Hematopoietic multipotent progenitor cell treated with erythropoietin and hydrocortisone succinate and interleukin-3 and kit ligand, for 17 days (in vitro differentiated cells): ENCODE data around the gene ARSB.
A peak's percentile ranks its signal among the peaks of the same experiment; 100 is the strongest.

Experiments
- DNase-seq: peaks from one replicate; pipeline ENCODE4 v3.0.0-alpha.2; 2015; ENCODE audit warnings: low spot score

Gene ARSB

GRCh38 chr5:78985116-78985724 lies at the start of gene ARSB:
Gene ARSB (minus strand): TSS chr5:78985310. CDS start chr5:78985248, 62 bp downstream.
- peak; percentile 22 for DNase-seq

- no peak for DNase-seq
These were observed 47.7 kb upstream of the ARSB start for GRCh38 chr5:79032782-79033181.

- no peak for DNase-seq
These were observed 47.1 kb upstream of the ARSB start for GRCh38 chr5:79032031-79032695.

- DNase-seq: no peak
These were observed 46.4 kb upstream of the ARSB start for GRCh38 chr5:79031485-79031867.

GRCh38 chr5:79030663-79031484 lies 45.8 kb upstream of the ARSB start:
- DNase-seq: no peak

- peak; percentile 56 for DNase-seq
These were observed 40.0 kb upstream of the ARSB start for GRCh38 chr5:79025054-79025472.

- no peak for DNase-seq
These were observed 38.8 kb upstream of the ARSB start for GRCh38 chr5:79023947-79024346.

- DNase-seq: no peak
These were observed 38.2 kb upstream of the ARSB start for GRCh38 chr5:79023348-79023747.

- DNase-seq: no peak
These were observed 37.7 kb upstream of the ARSB start for GRCh38 chr5:79022771-79023170.

- no peak for DNase-seq
These were observed 36.6 kb upstream of the ARSB start for GRCh38 chr5:79021753-79022152.

- DNase-seq: peak; percentile 37
These were observed 35.9 kb upstream of the ARSB start for GRCh38 chr5:79020861-79021561.

GRCh38 chr5:79014631-79015030 lies 29.5 kb upstream of the ARSB start:
- no peak for DNase-seq

GRCh38 chr5:79011869-79012268 lies 26.8 kb upstream of the ARSB start:
- no peak for DNase-seq

GRCh38 chr5:79011219-79011836 lies 26.2 kb upstream of the ARSB start:
- no peak for DNase-seq

- DNase-seq: no peak
These were observed 23.3 kb upstream of the ARSB start for GRCh38 chr5:79008362-79008761.

- no peak for DNase-seq
These were observed 22.8 kb upstream of the ARSB start for GRCh38 chr5:79007872-79008271.

GRCh38 chr5:79005936-79006631 lies 21.0 kb upstream of the ARSB start:
- no peak for DNase-seq

- DNase-seq: no peak
These were observed 20.0 kb upstream of the ARSB start for GRCh38 chr5:79005151-79005550.

GRCh38 chr5:79002374-79002773 lies 17.3 kb upstream of the ARSB start:
- no peak for DNase-seq

GRCh38 chr5:79001471-79001870 lies 16.4 kb upstream of the ARSB start:
- no peak for DNase-seq

- no peak for DNase-seq
These were observed 12.0 kb upstream of the ARSB start for GRCh38 chr5:78997090-78997489.
